Stomach (tissue), 4 donors: ENCODE measurements around the gene GSDME.

Experiments
- CTCF ChIP-seq, 7 experiments: fragments of 450-650 bp in 4 of 7; fragments of 200-600 bp in 3 of 7; sonication (generic) in 3 of 7; IDR thresholded peaks; one replicate each; pipeline ENCODE4 v1.5.1; 2016 to 2019; ENCODE audit warnings: antibody characterized with exemption in 7 of 7, control low read depth in 2 of 7, mild to moderate bottlenecking in 1 of 7
- POLR2A ChIP-seq, 4 donors: fragments of 450-650 bp; IDR thresholded peaks; one replicate each; pipeline ENCODE4 v1.6.1; 2016; ENCODE audit warnings: antibody characterized with exemption in 4 of 4, control low read depth in 2 of 4, mild to moderate bottlenecking in 1 of 4, moderate library complexity in 1 of 4

GRCh38 chr7:24713039-24713793 is 44.0 kb downstream of the GSDME start:
- no peak for TF ChIP-seq CTCF (IDR thresholded peaks at IDR 0.05)
- no peak for TF ChIP-seq POLR2A (IDR thresholded peaks at IDR 0.05)
